SH-SY5Y (cell line): ENCODE measurements around the gene ABCD2.

Experiments used
- GATA2 ChIP-seq: IDR thresholded peaks from 2 replicates; pipeline ENCODE4 v1.6.1; 2011; ENCODE audit warnings: mild to moderate bottlenecking, low read depth, low read length
- GATA3 ChIP-seq: IDR thresholded peaks from 2 replicates; pipeline ENCODE4 v1.6.1; 2011; ENCODE audit warnings: low read depth, mild to moderate bottlenecking, low read length, moderate library complexity

DNA sequence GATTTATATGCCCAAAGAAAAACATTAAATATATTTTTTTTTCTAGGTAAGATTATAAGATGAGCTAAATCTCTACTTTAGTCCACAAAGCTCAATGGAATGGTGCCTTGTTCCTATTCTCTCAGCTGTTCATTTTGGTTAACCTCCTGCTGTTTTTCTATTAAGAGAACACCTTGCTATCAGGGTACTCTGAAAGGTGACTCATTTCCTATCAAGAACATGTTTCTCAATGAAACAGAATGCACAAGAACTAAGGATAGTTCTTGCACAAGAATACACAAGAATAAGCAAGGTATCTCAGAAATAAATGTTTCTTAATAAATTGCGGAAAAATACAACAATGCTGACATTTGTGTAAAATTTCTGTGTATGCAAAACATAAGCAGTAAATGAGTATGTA, 14.1 kb downstream of the ABCD2 start:
- no peak for TF ChIP-seq GATA2
- TF ChIP-seq GATA3 = no peak
